GM12878 (cell line): ENCODE data around the gene SMARCD1. TPM values are rescaled to one million over a fixed set of nuclear protein-coding genes. Genes with fewer than 3 reads are reported as not detected.

ENCODE experiments used
- ATAC-seq: fragments of 200-7000 bp; cut with Tn5 transposase; 3 replicates; pipeline ENCODE4 v1.9.1; 2020; ENCODE audit warnings: mild to moderate bottlenecking, moderate library complexity
- BruUV-seq: library from RNA; stranded (reverse); fragments of 400-500 nt; replicated peaks from 2 replicates; lab custom pipeline; 2021; lab: Mats Ljungman, UMichigan
- CTCF ChIA-PET: fragments of 300-600 bp; sonication (Branson Sonifier 250); formaldehyde crosslinking; extraction: SDS; loops from one replicate; lab custom pipeline; 2021; ENCODE audit warnings: inconsistent platforms; lab: Yijun Ruan, JAX
- POLR2A ChIA-PET: fragments of 350-600 bp; formaldehyde crosslinking; extraction: SDS; loops from one replicate; lab custom pipeline; 2021; ENCODE audit warnings: inconsistent platforms; lab: Charles Lee
- RAD21 ChIA-PET: fragments of 300-600 bp; sonication (Branson Sonifier 250); formaldehyde crosslinking; loops from one replicate; lab custom pipeline; 2023; ENCODE audit warnings: antibody characterized with exemption; ENCODE audit not compliant: unreplicated experiment; lab: Charles Lee
- SMC1A ChIA-PET: fragments of 300-600 bp; sonication (Branson Sonifier 250); formaldehyde crosslinking; loops from one replicate; lab custom pipeline; 2023; ENCODE audit not compliant: unreplicated experiment, uncharacterized antibody; lab: Charles Lee
- DNase-seq: peaks from one replicate; pipeline ENCODE4 v3.0.0-alpha.2; 2011; ENCODE audit warnings: low read depth, low spot score
- FAIRE-seq: peaks from 3 replicates; lab custom pipeline; 2011; peaks lifted over from hg19 to GRCh38; lab: Jason Lieb, UNC
- H2AFZ ChIP-seq: 2 replicates; pipeline ENCODE4 v1.6.0; 2011; ENCODE audit warnings: low read depth, low read length, control low read depth; ENCODE audit not compliant: control insufficient read depth
- H3K27ac ChIP-seq: 2 replicates; pipeline ENCODE4 v1.5.1; 2011; ENCODE audit warnings: control low read depth; ENCODE audit not compliant: control insufficient read depth, insufficient read depth
- H3K27me3 ChIP-seq, 2 experiments: replicated peaks in 1 of 2; 2 replicates each; pipeline versions ENCODE4 v1.6.0 to v1.6.1; 2011; ENCODE audit warnings: low read length in 1 of 2; ENCODE audit not compliant: control insufficient read depth in 2 of 2, insufficient read depth in 2 of 2
- H3K36me3 ChIP-seq, 2 experiments: 2 replicates each; pipeline ENCODE4 v1.5.1; 2011; ENCODE audit warnings: low read length in 1 of 2; ENCODE audit not compliant: control insufficient read depth in 2 of 2, insufficient read depth in 2 of 2
- H3K4me1 ChIP-seq: 2 replicates; pipeline ENCODE4 v1.6.1; 2011; ENCODE audit warnings: mild to moderate bottlenecking, low read length, moderate library complexity, mixed read lengths; ENCODE audit not compliant: control insufficient read depth, insufficient read depth
- H3K4me2 ChIP-seq: 2 replicates; pipeline ENCODE4 v1.6.0; 2011; ENCODE audit warnings: control low read depth; ENCODE audit not compliant: control insufficient read depth, insufficient read depth
- H3K4me3 ChIP-seq: fragments of 200-600 bp; sonication (generic); 2 replicates; pipeline ENCODE4 v1.5.1; 2016
- H3K79me2 ChIP-seq: 2 replicates; pipeline ENCODE4 v1.6.0; 2011; ENCODE audit warnings: low read length; ENCODE audit not compliant: control insufficient read depth, insufficient read depth
- H3K9ac ChIP-seq: 2 replicates; pipeline ENCODE4 v1.8.0; 2011; ENCODE audit warnings: low read length, control low read depth, mixed read lengths; ENCODE audit not compliant: control insufficient read depth, insufficient read depth
- H3K9me3 ChIP-seq: replicated peaks from 3 replicates; pipeline ENCODE4 v1.5.1; 2011; ENCODE audit warnings: mild to moderate bottlenecking, low read length; ENCODE audit not compliant: control insufficient read depth, insufficient read depth
- H4K20me1 ChIP-seq: 2 replicates; pipeline ENCODE4 v1.6.0; 2011; ENCODE audit not compliant: control insufficient read depth, insufficient read depth
- ATF7 ChIP-seq: fragments of 450-650 bp; IDR thresholded peaks from 2 replicates; pipeline ENCODE4 v1.6.1; 2016; ENCODE audit warnings: low read depth, mild to moderate bottlenecking
- EGR1 ChIP-seq, 2 experiments: IDR thresholded peaks; 1 replicate in 1 of 2; 2 replicates in 1 of 2; pipeline ENCODE4 v1.6.1; 2011 to 2012; ENCODE audit warnings: low read depth in 2 of 2, low read length in 2 of 2, borderline replicate concordance in 1 of 2, mild to moderate bottlenecking in 1 of 2, moderate library complexity in 1 of 2
- JUNB ChIP-seq: IDR thresholded peaks from 2 replicates; pipeline ENCODE4 v1.6.1; 2016; ENCODE audit warnings: antibody characterized with exemption, mild to moderate bottlenecking
- NFXL1 ChIP-seq: fragments of 450-650 bp; IDR thresholded peaks from 2 replicates; pipeline ENCODE4 v1.6.1; 2017; ENCODE audit warnings: antibody characterized with exemption, mild to moderate bottlenecking, borderline replicate concordance
- NFYB ChIP-seq: IDR thresholded peaks from 2 replicates; pipeline ENCODE4 v1.6.1; 2011; ENCODE audit warnings: low read depth, mild to moderate bottlenecking, low read length, improper control_type of control experiment, moderate library complexity; ENCODE audit not compliant: insufficient read depth
- SP1 ChIP-seq: IDR thresholded peaks from one replicate; pipeline ENCODE4 v1.6.1; 2011; ENCODE audit warnings: low read depth, low read length
- ZNF384 ChIP-seq: IDR thresholded peaks from 2 replicates; pipeline ENCODE4 v1.6.1; 2012; ENCODE audit warnings: low read depth, mild to moderate bottlenecking, low read length, improper control_type of control experiment, borderline replicate concordance
- WGBS: methylation state at CpG from one replicate; pipeline ENCODE4 v1.1.6; 2016; ENCODE audit warnings: low lambda C conversion rate; ENCODE audit not compliant: insufficient replicate concordance, insufficient coverage; ENCODE audit errors: missing lambda C conversion rate; 5-methylcytosine and 5-hydroxymethylcytosine counted together
- in situ Hi-C: fragments of 300-500 bp; cut with MboI; formaldehyde crosslinking; loops from 9 replicates; pipeline ENCODE4 v1.14.3; 2018; ENCODE audit warnings: mixed read lengths
- intact Hi-C: fragments of 100-400 bp; cut with micrococcal nuclease; formaldehyde crosslinking; loops from one replicate; pipeline ENCODE4 v1.14.2; 2022; ENCODE audit not compliant: unreplicated experiment
- polyA plus RNA-seq, 11 experiments: library from polyadenylated mRNA; depleted of rRNA in 4 of 11; unstranded in 6 of 11; stranded (reverse) in 5 of 11; fragments of >200 nt; fragmentation: Nextera tagmentation in 4 of 11; fragmentation: Illumina TruSeq in 1 of 11; extraction: Ambion mirVana in 4 of 11; extraction: Trizol in 1 of 11; gene quantifications; 1 replicate in 1 of 11; 2 replicates in 10 of 11; pipeline versions ENCODE4 v1.2.1 to v1.2.3, GENCODE V29; 2011 to 2016; ENCODE audit warnings: inconsistent platforms in 2 of 11, missing spikeins in 2 of 11, low read depth in 1 of 11
- total RNA-seq, 4 experiments: library from RNA; depleted of rRNA in 3 of 4; stranded (reverse); fragments of >200 nt in 3 of 4; fragmentation: Illumina TruSeq in 1 of 4; extraction: Trizol in 1 of 4; gene quantifications; 2 replicates each; pipeline versions ENCODE4 v1.2.1 to v1.2.3, GENCODE V29; 2013 to 2021

The SMARCD1 gene
- total and polyA plus RNA-seq, 10 of the 15 experiments (the other 5 are each of a cell fraction or from before 2014, with no cell fraction given), result 1.4 to 92.4 (median 58.9) TPM

GRCh38 chr12:50129290-50129689 is 44.1 kb downstream of the SMARCD1 start:
- no peaks in the 10 kb centered on the region for H4K20me1 ChIP-seq
- ChIA-PET CTCF (interaction anchor here (0.7 to 11.1 kb wide), 7 partner anchors 10 to 185 kb away, joined by 3 to 89 read pairs (median 4); partner anchors contain the start of genes CERS5, COX14 and SMARCD1), RAD21 (interaction anchor here (0.8 to 1.4 kb wide), 3 partner anchors 44 to 62 kb away, joined by 3 to 7 read pairs (median 3); no protein-coding TSS in a partner anchor), SMC1A (interaction anchor here (0.5 to 3.1 kb wide), 8 partner anchors 9 to 1610 kb away, joined by 3 to 16 read pairs (median 4); partner anchors contain the start of genes COX14 and SMARCD1), POLR2A (interaction anchor here (0.6 to 3.7 kb wide), 4 partner anchors 12 to 432 kb away, joined by 3 to 15 read pairs (median 6); partner anchors contain the start of gene COX14)
- H3K79me2 ChIP-seq, result no peaks in the 10 kb centered on the region
- H3K4me2 ChIP-seq, result no peak overlapping the region
- no peak overlapping the region for H3K27ac ChIP-seq
- FAIRE-seq, result no peak
- no peaks in the 10 kb centered on the region for H3K27me3 ChIP-seq
- H2AFZ ChIP-seq, result no peak overlapping the region
- WGBS, result 74% methylated on average over 4 of the region's 4 CpGs
- TF ChIP-seq SP1 (no peak), JUNB (0 out of 2 replicates have a peak, but pooled peaks have one; percentile 32), NFYB (no peak), ATF7 (peak; percentile 56; the same call in 1 of the 2 replicates), ZNF384 (peak; percentile 42; the same call in 1 of the 2 replicates), EGR1 (IDR thresholded peaks at IDR 0.05; ENCODE audit: borderline replicate concordance in 1 of 2, low read depth in 2 of 2, low read length in 2 of 2) (no peak), NFXL1 (no peak)
- H3K9me3 ChIP-seq, result no peaks in the 10 kb centered on the region
- in situ Hi-C loops, result no loop called here
- no TSS peak for BruUV-seq
- intact Hi-C loops, result loop anchor here (5.0 kb wide), 1 partner anchor 33 kb away; no protein-coding TSS in a partner anchor
- H3K36me3 ChIP-seq, result peaks cover 11 to 30% of the 10 kb centered on the region in 2 experiments
- peak; percentile 18; the same call in 1 of the 3 replicates for ATAC-seq
- H3K9ac ChIP-seq, result no peak overlapping the region
- peaks cover 8% of the 10 kb centered on the region; the same call in 1 of the 2 replicates for H3K4me1 ChIP-seq
- DNase-seq, result no peak
- H3K4me3 ChIP-seq, result no peak overlapping the region
